ENCODE measurements around the gene PGA3.
"Not testable (repeated sequence)": the region's sequence is repeated elsewhere in the genome, so short reads cannot be mapped to it uniquely, and the experiment has no call there.

PGA3 gene

DNA sequence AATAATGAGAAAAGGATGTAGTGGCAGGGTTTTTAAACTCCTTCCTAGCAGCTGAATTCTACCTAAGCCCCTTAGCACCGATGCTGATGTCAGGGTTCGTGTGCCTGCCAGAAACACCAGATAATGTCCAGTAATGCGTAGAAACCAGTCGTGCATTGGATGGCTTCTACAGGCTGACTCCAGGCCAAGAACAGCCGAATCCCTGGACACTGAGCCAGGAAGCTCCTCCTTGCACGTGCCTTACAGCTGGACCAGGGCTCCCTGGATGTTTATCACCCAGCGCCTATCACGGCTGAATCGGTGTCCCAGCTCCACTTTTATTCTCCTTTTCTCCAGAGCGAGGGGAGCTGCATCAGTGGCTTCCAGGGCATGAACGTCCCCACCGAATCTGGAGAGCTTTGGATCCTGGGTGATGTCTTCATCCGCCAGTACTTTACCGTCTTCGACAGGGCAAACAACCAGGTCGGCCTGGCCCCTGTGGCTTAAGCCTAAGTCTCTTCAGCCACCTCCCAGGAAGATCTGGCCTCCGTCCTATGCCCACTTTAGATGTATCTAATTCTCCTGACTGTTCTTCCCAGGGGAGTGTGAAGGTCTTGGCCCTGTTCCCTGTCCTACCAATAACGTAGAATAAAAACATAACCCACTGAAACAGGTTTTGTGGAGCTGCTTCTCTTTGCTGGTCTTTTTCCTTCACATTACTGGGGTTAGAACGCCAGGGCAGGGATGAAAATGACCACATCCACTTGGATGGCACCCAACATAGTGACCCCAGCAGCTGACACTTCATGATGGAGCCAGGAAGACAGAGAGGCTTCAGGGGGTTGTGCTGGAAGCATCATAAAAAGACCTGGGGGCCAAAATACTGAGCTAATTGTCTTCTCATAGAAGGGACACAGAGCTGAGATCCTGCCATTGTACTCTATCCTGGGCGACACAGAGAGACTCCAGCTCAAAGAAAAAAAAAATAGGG, 47.8 kb downstream of the PGA3 start:
- DNase-seq (ENCODE audit: low spot score): not testable (repeated sequence)

DNA sequence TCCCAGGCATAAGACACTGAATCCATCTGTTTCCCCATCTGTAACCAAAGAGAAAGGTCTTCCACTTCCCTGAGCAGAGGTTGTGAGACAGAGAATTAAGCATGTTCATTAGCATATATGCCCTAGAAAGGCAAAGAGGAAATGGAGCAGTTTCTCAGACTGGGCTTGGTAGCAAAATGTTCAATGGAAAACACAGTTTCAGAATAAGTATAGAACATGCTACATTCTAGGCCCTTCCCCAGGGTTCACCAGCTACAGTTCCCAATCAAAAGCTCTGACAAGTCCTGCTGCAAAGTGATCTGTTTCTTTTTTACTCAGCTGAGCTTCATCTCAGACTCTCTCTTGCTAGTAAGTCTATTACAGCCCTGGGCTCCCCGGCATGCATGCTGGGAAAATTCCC, 49.0 kb downstream of the PGA3 start:
- DNase-seq (ENCODE audit: low spot score): not testable (repeated sequence)

DNA sequence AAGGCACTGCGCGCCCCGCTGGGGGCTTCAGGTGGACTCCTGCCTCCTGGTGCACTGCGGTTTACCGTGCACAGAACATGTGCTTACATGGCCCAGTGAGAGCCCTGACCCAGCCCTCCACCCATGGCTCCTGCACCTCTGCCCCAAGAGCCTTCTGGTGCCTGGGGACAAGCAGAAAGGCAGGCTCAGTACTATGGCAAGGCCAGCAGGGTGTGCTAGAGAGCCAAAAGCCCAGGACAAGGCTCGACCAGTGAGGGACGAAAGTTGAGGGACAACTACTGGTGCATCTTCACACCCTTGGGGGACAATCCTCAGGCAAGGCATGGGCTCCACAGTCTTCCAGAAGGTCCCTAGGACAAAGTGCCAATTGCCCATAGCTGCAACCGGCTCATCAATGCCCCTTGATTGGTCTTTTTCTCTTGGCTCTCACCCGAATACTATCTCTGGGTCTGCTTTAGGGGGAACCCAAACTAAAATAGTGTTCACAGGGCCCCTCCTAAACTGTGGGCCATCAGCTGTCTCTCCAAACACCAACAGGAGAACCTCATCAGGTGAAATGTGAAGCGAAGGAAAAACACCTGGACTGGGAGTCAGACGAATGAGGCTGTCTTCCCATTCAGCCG, 51.2 kb downstream of the PGA3 start:
- DNase-seq (ENCODE audit: low spot score): peak; percentile 88

DNA sequence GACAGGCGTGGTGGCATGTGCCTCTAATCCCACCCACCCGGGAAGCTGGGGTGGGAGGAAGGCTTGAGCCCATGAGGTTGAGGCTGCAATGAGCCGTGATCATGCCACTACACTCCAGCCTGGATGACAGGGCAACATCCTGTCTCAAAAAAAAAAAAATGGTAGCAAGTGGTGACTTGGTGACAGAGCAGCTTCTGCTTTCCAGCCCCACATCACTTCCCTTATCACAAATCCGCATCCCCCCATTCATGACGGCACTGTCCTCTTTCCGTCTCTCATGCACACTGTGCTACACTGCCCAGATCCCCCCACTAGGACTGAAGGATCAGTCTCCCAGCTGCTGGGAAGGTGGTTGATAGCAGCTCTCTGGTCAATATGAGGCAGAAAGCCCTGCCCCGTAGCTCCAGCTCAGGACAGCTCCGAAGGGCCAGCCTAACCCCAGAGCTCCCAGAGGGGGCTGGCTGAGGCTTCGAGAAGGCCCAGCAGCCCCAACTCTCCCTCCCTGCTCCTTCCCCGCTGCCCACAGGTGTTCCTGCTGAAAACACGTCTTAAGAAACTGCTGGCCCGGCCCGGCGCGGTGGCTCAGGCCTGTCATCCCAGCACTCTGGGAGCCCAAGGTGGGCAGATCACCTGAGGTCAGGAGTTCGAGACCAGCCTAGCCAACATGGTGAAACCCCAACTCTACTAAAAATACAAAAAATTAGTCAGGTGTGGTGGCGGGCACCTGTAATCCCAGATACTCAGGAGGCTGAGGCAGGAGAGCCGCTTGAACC, 53.6 kb downstream of the PGA3 start:
- DNase-seq (ENCODE audit: low spot score): no peak

DNA sequence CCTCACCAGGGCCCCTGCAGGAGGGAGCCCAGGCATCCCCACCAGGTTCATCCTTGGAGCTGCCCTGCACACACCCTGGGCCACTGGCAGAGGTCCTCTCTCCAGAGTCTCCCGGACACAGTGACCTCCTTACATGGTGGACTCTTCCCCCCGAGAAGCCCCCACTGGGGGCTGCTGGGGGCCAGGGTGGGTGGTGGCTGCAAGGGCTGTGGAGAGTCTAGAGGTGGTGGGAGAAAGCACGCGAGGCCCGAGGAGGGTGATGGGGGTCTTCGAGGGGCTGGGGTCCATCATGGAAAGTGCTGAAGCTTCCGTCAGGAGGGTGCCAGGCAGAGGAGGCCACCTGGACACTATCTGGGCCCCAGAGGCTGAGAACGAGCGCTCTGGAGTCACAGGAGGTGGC, 55.2 kb downstream of the PGA3 start:
- no peak for DNase-seq (ENCODE audit: low spot score)

DNA sequence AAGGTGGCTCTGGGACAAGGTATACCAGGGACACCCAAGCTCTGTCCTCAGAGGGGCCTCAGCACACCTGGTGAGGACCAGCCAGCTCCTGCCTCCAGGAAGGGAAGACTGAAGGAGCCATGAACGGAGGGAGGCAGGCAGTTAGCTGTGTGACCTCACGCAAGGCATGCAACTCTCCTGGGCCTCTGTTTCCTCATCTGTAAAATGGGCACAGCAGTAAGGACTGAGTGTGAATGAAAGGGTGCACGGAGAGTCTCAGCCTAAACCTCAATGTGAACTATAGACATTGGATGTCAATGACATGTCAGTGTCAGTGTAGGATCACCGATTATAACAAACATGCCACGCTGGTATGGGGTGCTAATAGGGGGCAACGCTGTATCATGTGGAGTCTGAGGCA, 56.0 kb downstream of the PGA3 start:
- no peak for DNase-seq (ENCODE audit: low spot score)

All from AG08395 (cell line).